Subcutaneous abdominal adipose tissue (tissue), 5 donors: ENCODE measurements around the gene NRXN2.

Source experiments
- H3K27ac ChIP-seq: one replicate; pipeline ENCODE4 v1.7.0; 2013; ENCODE audit warnings: low read depth, mild to moderate bottlenecking, inconsistent platforms, low read length, moderate library complexity
- H3K27me3 ChIP-seq, 5 donors: one replicate each; pipeline ENCODE4 v1.7.0; 2013; ENCODE audit warnings: low read length in 5 of 5, inconsistent platforms in 1 of 5; ENCODE audit not compliant: control insufficient read depth in 5 of 5, insufficient read depth in 4 of 5
- H3K36me3 ChIP-seq, 5 donors: one replicate each; pipeline ENCODE4 v1.7.0; 2013; ENCODE audit warnings: low read length in 5 of 5; ENCODE audit not compliant: control insufficient read depth in 5 of 5, insufficient read depth in 5 of 5
- H3K4me1 ChIP-seq, 5 donors: one replicate each; pipeline ENCODE4 v1.7.0; 2013; ENCODE audit warnings: low read length in 5 of 5, mild to moderate bottlenecking in 3 of 5, moderate library complexity in 1 of 5; ENCODE audit not compliant: control insufficient read depth in 5 of 5, insufficient read depth in 5 of 5
- H3K4me3 ChIP-seq, 5 donors: one replicate each; pipeline ENCODE4 v1.7.0; 2013; ENCODE audit warnings: low read length in 5 of 5, low read depth in 1 of 5
- H3K9ac ChIP-seq, 5 donors: one replicate each; pipeline ENCODE4 v1.7.0; 2013; ENCODE audit warnings: low read length in 5 of 5, mild to moderate bottlenecking in 4 of 5, moderate library complexity in 3 of 5
- H3K9me3 ChIP-seq, 5 donors: one replicate each; pipeline ENCODE4 v1.7.0; 2013; ENCODE audit warnings: low read length in 5 of 5; ENCODE audit not compliant: control insufficient read depth in 5 of 5
- donor health status: healthy.
- donor health status: healthy.
- donor health status: healthy.
- donor health status: healthy.
- donor health status: healthy.

The NRXN2 gene

GRCh38 chr11:64731601-64732000 is 8.6 kb upstream of the NRXN2 start:
- Histone ChIP-seq H3K4me1 (peaks cover 0 to 8% (median 0%) of the 10 kb centered on the region in 5 donors), H3K27me3 (peaks cover 0 to 8% (median 0%) of the 10 kb centered on the region in 5 donors), H3K9me3 (no peaks in the 10 kb centered on the region), H3K36me3 (peaks cover 0 to 34% (median 18%) of the 10 kb centered on the region in 5 donors), H3K27ac (no peak overlapping the region), H3K9ac (no peak overlapping the region), H3K4me3 (no peak overlapping the region)

- Histone ChIP-seq H3K9ac (no peak overlapping the region), H3K4me3 (no peak overlapping the region), H3K27ac (no peak overlapping the region), H3K36me3 (peaks cover 0 to 17% (median 9%) of the 10 kb centered on the region in 5 donors), H3K27me3 (peaks cover 0 to 8% (median 0%) of the 10 kb centered on the region in 5 donors), H3K4me1 (peaks cover 0 to 3% (median 0%) of the 10 kb centered on the region in 5 donors), H3K9me3 (no peaks in the 10 kb centered on the region)
These were observed 6.9 kb upstream of the NRXN2 start for GRCh38 chr11:64729851-64730382.

- Histone ChIP-seq H3K4me1 (peaks cover 0 to 1% (median 0%) of the 10 kb centered on the region in 5 donors), H3K36me3 (peaks cover 0 to 13% (median 7%) of the 10 kb centered on the region in 5 donors), H3K27ac (no peak overlapping the region)
These were observed 5.9 kb upstream of the NRXN2 start for GRCh38 chr11:64728757-64729365.

GRCh38 chr11:64726867-64727530 is 4.0 kb upstream of the NRXN2 start:
- Histone ChIP-seq H3K9ac (no peak overlapping the region), H3K27me3 (peaks cover under 1 to 15% (median 5%) of the 10 kb centered on the region in 5 donors), H3K27ac (no peak overlapping the region), H3K9me3 (no peaks in the 10 kb centered on the region), H3K36me3 (peaks cover 0 to 8% (median 7%) of the 10 kb centered on the region in 5 donors), H3K4me1 (peaks cover 0 to 9% (median 5%) of the 10 kb centered on the region in 5 donors), H3K4me3 (no peak overlapping the region)

More at GRCh38 chr11:64728757-64729365, 5.9 kb upstream of the NRXN2 start:
- H3K4me3 ChIP-seq = no peak overlapping the region
- H3K9ac ChIP-seq = no peak overlapping the region
- no peaks in the 10 kb centered on the region for H3K9me3 ChIP-seq
- H3K27me3 ChIP-seq = peaks cover 0 to 15% (median 0%) of the 10 kb centered on the region in 5 donors

GRCh38 chr11:64726211-64726641 is 3.2 kb upstream of the NRXN2 start:
- no peak overlapping the region for H3K27ac ChIP-seq
- H3K4me3 ChIP-seq = no peak overlapping the region
- peaks cover 0 to 9% (median 5%) of the 10 kb centered on the region in 5 donors for H3K4me1 ChIP-seq
- H3K36me3 ChIP-seq = peaks cover 0 to 5% (median 3%) of the 10 kb centered on the region in 5 donors
- no peak overlapping the region for H3K9ac ChIP-seq
- no peaks in the 10 kb centered on the region for H3K9me3 ChIP-seq
- peaks cover 7 to 21% (median 12%) of the 10 kb centered on the region in 5 donors for H3K27me3 ChIP-seq

GRCh38 chr11:64724863-64725532 is 2.0 kb upstream of the NRXN2 start:
- no peaks in the 10 kb centered on the region for H3K9me3 ChIP-seq
- peaks cover 0 to 5% (median 0%) of the 10 kb centered on the region in 5 donors for H3K36me3 ChIP-seq
- no peak overlapping the region for H3K9ac ChIP-seq
- no peak overlapping the region for H3K4me3 ChIP-seq
- no peak overlapping the region for H3K27ac ChIP-seq
- H3K4me1 ChIP-seq = peaks cover 0 to 9% (median 5%) of the 10 kb centered on the region in 5 donors
- H3K27me3 ChIP-seq = peaks cover 13 to 24% (median 21%) of the 10 kb centered on the region in 5 donors

- H3K36me3 ChIP-seq = peaks cover 0 to 5% (median 0%) of the 10 kb centered on the region in 5 donors
- no peak overlapping the region for H3K27ac ChIP-seq
- no peak overlapping the region for H3K4me3 ChIP-seq
- no peaks in the 10 kb centered on the region for H3K9me3 ChIP-seq
- H3K27me3 ChIP-seq = peaks cover 16 to 33% (median 29%) of the 10 kb centered on the region in 5 donors
- H3K4me1 ChIP-seq = peaks cover 0 to 9% (median 5%) of the 10 kb centered on the region in 5 donors
- H3K9ac ChIP-seq = no peak overlapping the region
These were observed 1.2 kb upstream of the NRXN2 start for GRCh38 chr11:64723907-64724862.

- no peak overlapping the region for H3K9ac ChIP-seq
- no peaks in the 10 kb centered on the region for H3K9me3 ChIP-seq
- H3K4me3 ChIP-seq = no peak overlapping the region
- peaks cover 0 to 9% (median 5%) of the 10 kb centered on the region in 5 donors for H3K4me1 ChIP-seq
- no peak overlapping the region for H3K27ac ChIP-seq
- H3K27me3 ChIP-seq = peaks cover 33 to 49% (median 41%) of the 10 kb centered on the region in 5 donors
- H3K36me3 ChIP-seq = no peaks in the 10 kb centered on the region
These were observed 594 bp downstream of the NRXN2 start for GRCh38 chr11:64722141-64723065.
